Right renal pelvis (tissue), 4 donors: ENCODE results near the gene CYP19A1. TPM values are rescaled to one million over a fixed set of nuclear protein-coding genes. Genes with fewer than 3 reads are reported as not detected.
"Not testable (repeated sequence)": the region's sequence is repeated elsewhere in the genome, so short reads cannot be mapped to it uniquely, and the experiment has no call there.

ENCODE experiments used
- DNase-seq, 4 donors: peaks; one replicate each; pipeline ENCODE4 v3.0.0-alpha.2; 2013; ENCODE audit warnings: low read depth in 4 of 4, low spot score in 3 of 4, missing footprints in 1 of 4
- polyA plus RNA-seq, 4 donors: library from polyadenylated mRNA; unstranded; fragments of 120-200 nt; gene quantifications; one replicate each; pipeline ENCODE4 v1.2.1, GENCODE V29; 2013; ENCODE audit not compliant: insufficient read length in 4 of 4

Gene CYP19A1
- polyA plus RNA-seq, 4 donors: 0.04 to 0.94 TPM; not detected in 2

GRCh38 chr15:51189669-51190385 is 148.6 kb downstream of the CYP19A1 start:
- DNase-seq: no peak

- not testable (repeated sequence) for DNase-seq
Measured at GRCh38 chr15:51188791-51189190, 149.6 kb downstream of the CYP19A1 start.

GRCh38 chr15:51186891-51187290 is 151.5 kb downstream of the CYP19A1 start:
- no peak for DNase-seq

- no peak for DNase-seq
Measured at GRCh38 chr15:51186181-51186705, 152.2 kb downstream of the CYP19A1 start.

GRCh38 chr15:51185213-51186159 is 152.9 kb downstream of the CYP19A1 start:
- DNase-seq: no peak

GRCh38 chr15:51184627-51185026 is 153.8 kb downstream of the CYP19A1 start:
- DNase-seq: no peak

- no peak for DNase-seq
Measured at GRCh38 chr15:51183076-51183475, 155.3 kb downstream of the CYP19A1 start.

GRCh38 chr15:51181905-51182304 is 156.5 kb downstream of the CYP19A1 start:
- DNase-seq: no peak

- no peak for DNase-seq
Measured at GRCh38 chr15:51181221-51181620, 157.2 kb downstream of the CYP19A1 start.

GRCh38 chr15:51180534-51180933 is 157.9 kb downstream of the CYP19A1 start:
- no peak for DNase-seq

GRCh38 chr15:51180011-51180410 is 158.4 kb downstream of the CYP19A1 start:
- no peak for DNase-seq

GRCh38 chr15:51172193-51172592 is 166.2 kb downstream of the CYP19A1 start:
- DNase-seq: no peak

- DNase-seq: no peak
Measured at GRCh38 chr15:51171634-51171932, 166.8 kb downstream of the CYP19A1 start.

- no peak for DNase-seq
Measured at GRCh38 chr15:51170882-51171633, 167.3 kb downstream of the CYP19A1 start.

- no peak for DNase-seq
Measured at GRCh38 chr15:51168700-51169099, 169.7 kb downstream of the CYP19A1 start.

GRCh38 chr15:51163843-51164242 is 174.6 kb downstream of the CYP19A1 start:
- DNase-seq: no peak

- peak in 3 of 4 donors; percentile 24 to 60 (median 35) for DNase-seq
Measured at GRCh38 chr15:51162865-51163762, 175.3 kb downstream of the CYP19A1 start.

GRCh38 chr15:51161491-51162220 is 176.7 kb downstream of the CYP19A1 start:
- DNase-seq: no peak

GRCh38 chr15:51160484-51160883 is 177.9 kb downstream of the CYP19A1 start:
- no peak for DNase-seq
